ENCODE measurements around the gene FBXO39.

GRCh38 chr17:6830383-6830986 is 54.5 kb downstream of the FBXO39 start:
- no peak for TF ChIP-seq CTCF (IDR thresholded peaks at IDR 0.05 in 2 of 3, conservative IDR thresholded peaks at IDR 0.05 in 1 of 3; ENCODE audit: borderline replicate concordance in 1 of 3, insufficient read depth in 1 of 3, low read depth in 2 of 3, low read length in 2 of 3)
- TF ChIP-seq EGR1 (IDR thresholded peaks at IDR 0.05; ENCODE audit: low read depth) = no peak
- no peak for TF ChIP-seq YY1 (IDR thresholded peaks at IDR 0.05; ENCODE audit: extremely low read depth, insufficient replicate concordance, low read depth, low read length)
- no peak for TF ChIP-seq CEBPB (IDR thresholded peaks at IDR 0.05; ENCODE audit: low read depth)
- TF ChIP-seq SIN3A (IDR thresholded peaks at IDR 0.05; ENCODE audit: low read depth) = no peak
